ENCODE measurements around the gene ELP4.

DNA sequence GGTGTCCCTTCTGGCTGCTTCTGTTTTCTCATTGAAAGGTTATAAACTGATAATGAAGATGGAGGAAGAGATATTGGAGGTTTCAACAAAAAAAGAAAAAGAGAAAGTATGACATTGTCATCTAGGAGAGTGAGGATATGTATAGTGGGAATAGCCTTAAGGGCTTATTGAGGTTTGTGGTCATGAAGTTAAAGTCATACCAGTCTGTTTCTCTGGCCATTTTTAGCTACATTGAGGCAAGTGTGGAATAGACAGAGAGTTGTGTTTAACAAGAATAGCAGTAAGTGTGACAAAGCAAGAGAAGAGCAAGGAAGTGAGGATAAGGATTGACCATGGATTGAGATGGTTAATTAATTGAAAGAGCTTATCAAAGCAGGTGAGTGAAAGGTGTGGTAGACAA, 110.4 kb downstream of the ELP4 start:
- TF ChIP-seq, protein P1, sequence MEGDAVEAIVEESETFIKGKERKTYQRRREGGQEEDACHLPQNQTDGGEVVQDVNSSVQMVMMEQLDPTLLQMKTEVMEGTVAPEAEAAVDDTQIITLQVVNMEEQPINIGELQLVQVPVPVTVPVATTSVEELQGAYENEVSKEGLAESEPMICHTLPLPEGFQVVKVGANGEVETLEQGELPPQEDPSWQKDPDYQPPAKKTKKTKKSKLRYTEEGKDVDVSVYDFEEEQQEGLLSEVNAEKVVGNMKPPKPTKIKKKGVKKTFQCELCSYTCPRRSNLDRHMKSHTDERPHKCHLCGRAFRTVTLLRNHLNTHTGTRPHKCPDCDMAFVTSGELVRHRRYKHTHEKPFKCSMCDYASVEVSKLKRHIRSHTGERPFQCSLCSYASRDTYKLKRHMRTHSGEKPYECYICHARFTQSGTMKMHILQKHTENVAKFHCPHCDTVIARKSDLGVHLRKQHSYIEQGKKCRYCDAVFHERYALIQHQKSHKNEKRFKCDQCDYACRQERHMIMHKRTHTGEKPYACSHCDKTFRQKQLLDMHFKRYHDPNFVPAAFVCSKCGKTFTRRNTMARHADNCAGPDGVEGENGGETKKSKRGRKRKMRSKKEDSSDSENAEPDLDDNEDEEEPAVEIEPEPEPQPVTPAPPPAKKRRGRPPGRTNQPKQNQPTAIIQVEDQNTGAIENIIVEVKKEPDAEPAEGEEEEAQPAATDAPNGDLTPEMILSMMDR (IDR thresholded peaks at IDR 0.05), result no peak
- TF ChIP-seq POLR2A (IDR thresholded peaks at IDR 0.05) (no peak), EP300 (IDR thresholded peaks at IDR 0.05) (no peak), POLR2AphosphoS5 (IDR thresholded peaks at IDR 0.05) (no peak)
